HepG2 (cell line): ENCODE measurements around the gene SLC1A2. TPM values are rescaled to one million over a fixed set of nuclear protein-coding genes. Genes with fewer than 3 reads are reported as not detected.

ENCODE experiments used
- ZNF232 ChIP-seq: sonication (generic); formaldehyde crosslinking; IDR thresholded peaks from 2 replicates; pipeline ENCODE4 v1.4.0; 2020; ENCODE audit warnings: missing genetic modification reagents, borderline replicate concordance
- polyA plus RNA-seq, 8 experiments: library from polyadenylated mRNA; depleted of rRNA in 3 of 8; stranded (reverse) in 7 of 8; unstranded in 1 of 8; fragments of >200 nt; fragmentation: Illumina TruSeq in 4 of 8; extraction: Trizol in 4 of 8; gene quantifications; 2 replicates each; pipeline versions ENCODE4 v1.2.1 to v1.2.3, GENCODE V29; 2011 to 2016; ENCODE audit warnings: low read depth in 4 of 8, missing spikeins in 1 of 8, mixed read lengths in 1 of 8; ENCODE audit not compliant: insufficient read depth in 1 of 8
- total RNA-seq, 5 experiments: library from RNA; depleted of rRNA; stranded (reverse); fragments of >200 nt; fragmentation: Illumina TruSeq; extraction: Trizol; gene quantifications; 2 replicates each; pipeline ENCODE4 v1.2.3, GENCODE V29; 2016; ENCODE audit warnings: low read depth in 1 of 5
- TF ChIP-seq, protein P1 (sequence below): sonication (generic); formaldehyde crosslinking; IDR thresholded peaks from 2 replicates; pipeline ENCODE4 v1.4.0; 2020; ENCODE audit warnings: mild to moderate bottlenecking, missing genetic modification reagents
- TF ChIP-seq, protein P2 (sequence below): sonication (generic); formaldehyde crosslinking; IDR thresholded peaks from 2 replicates; pipeline ENCODE4 v1.4.0; 2020; ENCODE audit warnings: missing genetic modification reagents

SLC1A2 gene
- total and polyA plus RNA-seq, 2 of the 13 experiments (the other 11 are each of a cell fraction or from before 2014, with no cell fraction given) = 23.2 to 43.2 TPM

DNA sequence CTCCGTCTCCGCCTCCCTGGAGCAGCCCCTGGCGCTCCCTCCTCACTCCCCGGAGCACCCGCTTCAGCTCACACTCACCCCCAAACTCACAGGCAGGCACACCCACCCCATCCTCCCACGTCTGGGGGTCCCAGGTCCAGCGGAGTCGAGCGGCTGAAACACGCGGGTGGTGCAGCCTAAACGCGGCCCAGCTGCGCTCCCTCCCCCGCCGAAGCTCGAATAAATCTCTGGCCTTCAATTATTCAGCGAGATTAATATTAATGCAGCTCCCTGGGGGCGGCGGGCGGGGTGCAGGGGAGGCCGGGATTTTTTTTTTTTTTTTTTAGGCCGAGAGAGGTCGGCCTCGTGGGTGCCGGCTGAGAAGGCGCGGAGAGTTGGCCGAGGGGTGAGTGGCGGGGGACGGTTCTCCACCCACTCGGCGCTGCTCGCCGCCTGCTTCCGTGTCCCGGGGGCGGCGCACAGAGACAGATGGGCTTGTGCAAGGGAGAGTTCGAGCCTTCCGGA lies 524 bp upstream of the SLC1A2 start (continued):
- TF ChIP-seq, protein P1, sequence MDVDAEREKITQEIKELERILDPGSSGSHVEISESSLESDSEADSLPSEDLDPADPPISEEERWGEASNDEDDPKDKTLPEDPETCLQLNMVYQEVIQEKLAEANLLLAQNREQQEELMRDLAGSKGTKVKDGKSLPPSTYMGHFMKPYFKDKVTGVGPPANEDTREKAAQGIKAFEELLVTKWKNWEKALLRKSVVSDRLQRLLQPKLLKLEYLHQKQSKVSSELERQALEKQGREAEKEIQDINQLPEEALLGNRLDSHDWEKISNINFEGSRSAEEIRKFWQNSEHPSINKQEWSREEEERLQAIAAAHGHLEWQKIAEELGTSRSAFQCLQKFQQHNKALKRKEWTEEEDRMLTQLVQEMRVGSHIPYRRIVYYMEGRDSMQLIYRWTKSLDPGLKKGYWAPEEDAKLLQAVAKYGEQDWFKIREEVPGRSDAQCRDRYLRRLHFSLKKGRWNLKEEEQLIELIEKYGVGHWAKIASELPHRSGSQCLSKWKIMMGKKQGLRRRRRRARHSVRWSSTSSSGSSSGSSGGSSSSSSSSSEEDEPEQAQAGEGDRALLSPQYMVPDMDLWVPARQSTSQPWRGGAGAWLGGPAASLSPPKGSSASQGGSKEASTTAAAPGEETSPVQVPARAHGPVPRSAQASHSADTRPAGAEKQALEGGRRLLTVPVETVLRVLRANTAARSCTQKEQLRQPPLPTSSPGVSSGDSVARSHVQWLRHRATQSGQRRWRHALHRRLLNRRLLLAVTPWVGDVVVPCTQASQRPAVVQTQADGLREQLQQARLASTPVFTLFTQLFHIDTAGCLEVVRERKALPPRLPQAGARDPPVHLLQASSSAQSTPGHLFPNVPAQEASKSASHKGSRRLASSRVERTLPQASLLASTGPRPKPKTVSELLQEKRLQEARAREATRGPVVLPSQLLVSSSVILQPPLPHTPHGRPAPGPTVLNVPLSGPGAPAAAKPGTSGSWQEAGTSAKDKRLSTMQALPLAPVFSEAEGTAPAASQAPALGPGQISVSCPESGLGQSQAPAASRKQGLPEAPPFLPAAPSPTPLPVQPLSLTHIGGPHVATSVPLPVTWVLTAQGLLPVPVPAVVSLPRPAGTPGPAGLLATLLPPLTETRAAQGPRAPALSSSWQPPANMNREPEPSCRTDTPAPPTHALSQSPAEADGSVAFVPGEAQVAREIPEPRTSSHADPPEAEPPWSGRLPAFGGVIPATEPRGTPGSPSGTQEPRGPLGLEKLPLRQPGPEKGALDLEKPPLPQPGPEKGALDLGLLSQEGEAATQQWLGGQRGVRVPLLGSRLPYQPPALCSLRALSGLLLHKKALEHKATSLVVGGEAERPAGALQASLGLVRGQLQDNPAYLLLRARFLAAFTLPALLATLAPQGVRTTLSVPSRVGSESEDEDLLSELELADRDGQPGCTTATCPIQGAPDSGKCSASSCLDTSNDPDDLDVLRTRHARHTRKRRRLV (CRISPR knock-in tag) = no peak
- no peak for TF ChIP-seq ZNF232 (CRISPR knock-in tag)
- TF ChIP-seq, protein P2, sequence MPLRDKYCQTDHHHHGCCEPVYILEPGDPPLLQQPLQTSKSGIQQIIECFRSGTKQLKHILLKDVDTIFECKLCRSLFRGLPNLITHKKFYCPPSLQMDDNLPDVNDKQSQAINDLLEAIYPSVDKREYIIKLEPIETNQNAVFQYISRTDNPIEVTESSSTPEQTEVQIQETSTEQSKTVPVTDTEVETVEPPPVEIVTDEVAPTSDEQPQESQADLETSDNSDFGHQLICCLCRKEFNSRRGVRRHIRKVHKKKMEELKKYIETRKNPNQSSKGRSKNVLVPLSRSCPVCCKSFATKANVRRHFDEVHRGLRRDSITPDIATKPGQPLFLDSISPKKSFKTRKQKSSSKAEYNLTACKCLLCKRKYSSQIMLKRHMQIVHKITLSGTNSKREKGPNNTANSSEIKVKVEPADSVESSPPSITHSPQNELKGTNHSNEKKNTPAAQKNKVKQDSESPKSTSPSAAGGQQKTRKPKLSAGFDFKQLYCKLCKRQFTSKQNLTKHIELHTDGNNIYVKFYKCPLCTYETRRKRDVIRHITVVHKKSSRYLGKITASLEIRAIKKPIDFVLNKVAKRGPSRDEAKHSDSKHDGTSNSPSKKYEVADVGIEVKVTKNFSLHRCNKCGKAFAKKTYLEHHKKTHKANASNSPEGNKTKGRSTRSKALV (CRISPR knock-in tag) = peak; percentile 49; the same call in 1 of the 2 replicates
